ENCODE measurements around the gene PCDH9.

PCDH9 gene

GRCh38 chr13:66410314-66410713 is 819.8 kb downstream of the PCDH9 start:
- DNase-seq: no peak

DNA sequence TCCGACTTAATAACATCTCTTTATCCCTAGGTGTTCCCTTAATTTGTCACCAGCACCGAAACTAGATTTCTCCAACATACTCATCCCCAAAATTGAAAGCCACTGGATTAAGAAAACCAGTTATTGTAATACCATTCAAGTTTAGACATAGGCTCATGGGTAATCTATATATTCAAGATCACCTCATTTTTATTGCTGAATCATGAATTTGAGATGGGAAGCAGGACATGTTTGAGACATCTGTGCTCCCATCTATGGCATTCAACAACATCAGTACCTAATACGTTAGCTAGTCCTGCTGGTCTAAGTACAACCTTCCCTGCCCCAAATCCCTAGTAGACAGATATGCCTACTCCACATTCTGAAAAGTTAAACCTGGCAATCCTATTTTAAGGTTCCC is 820.6 kb downstream of the PCDH9 start:
- DNase-seq: no peak

DNA sequence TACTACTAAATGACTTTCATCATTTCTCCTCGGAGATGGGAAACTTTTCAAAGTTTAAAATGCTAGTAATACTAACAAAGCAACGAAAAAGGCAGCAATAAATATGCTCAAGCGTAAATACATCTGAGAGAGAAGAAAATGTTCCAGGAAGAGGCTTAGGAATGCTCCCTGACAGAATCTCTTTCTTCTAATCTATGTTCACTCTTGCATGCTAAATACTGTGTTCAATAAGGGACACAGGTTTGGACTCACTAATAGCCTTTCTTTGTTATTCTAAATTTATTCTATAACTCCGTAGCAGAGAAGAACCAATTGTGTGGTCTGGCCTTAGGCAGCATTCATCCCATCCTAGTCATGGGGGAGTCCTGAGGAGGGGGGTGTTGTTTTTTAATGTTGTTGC is 823.0 kb downstream of the PCDH9 start:
- no peak for DNase-seq

DNA sequence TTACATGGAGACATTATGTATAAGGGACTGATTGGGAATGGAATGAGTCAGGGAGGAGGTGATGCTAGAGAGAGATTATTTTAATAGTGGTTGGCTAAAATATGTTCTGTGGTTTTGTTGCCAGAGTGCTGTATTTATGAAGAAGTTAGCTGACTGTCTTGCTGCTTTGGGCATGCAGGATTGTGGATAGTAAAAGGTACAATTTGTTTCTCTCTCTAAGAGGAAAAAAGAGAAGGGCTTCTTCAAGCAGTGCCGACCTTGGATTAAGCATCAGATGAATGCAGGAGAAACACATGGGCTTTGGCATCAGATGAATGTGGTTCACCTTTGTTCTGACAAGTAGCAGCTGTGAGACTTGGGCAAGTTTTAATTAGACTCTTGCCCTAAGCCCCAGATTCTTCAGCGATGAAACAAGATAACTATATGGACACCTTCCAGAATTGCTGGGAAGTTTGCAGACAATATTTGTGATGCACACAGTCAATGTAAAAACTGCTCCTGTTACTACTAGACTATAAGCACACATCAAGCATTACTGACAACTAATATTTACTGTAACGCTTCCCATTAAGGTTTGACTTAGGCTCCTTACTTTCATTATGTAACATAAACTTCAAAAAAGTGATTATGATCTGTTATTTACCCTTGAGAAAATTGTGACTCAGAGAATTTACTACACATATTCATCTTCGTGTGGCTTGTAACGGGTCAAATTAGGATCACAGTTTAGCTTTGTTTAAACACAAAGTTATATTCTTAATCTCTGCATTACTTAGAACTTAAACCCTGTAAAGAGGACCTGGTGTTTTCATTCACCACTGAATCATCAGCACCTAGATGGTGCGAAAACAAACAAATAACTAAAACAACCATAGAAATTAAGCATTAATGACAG is 824.0 kb downstream of the PCDH9 start:
- DNase-seq: no peak

DNA sequence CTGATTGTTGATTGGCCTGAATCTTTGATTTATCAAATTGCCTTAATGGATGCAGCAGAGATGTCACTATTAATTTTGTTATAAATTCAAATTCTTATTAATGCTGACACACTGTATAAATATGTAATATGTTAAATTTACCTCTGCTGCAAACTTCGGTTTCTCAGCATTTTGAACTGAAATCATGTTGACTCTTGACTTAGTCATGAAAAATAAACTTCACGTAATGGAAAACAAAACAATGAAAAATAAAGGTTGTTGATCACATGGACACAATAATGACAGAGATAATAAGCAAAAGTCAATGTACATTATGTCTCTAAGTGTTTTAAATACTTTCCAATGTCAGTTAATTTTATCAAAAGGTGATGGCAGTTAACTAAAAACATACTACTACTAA is 827.6 kb downstream of the PCDH9 start:
- DNase-seq: no peak

GRCh38 chr13:66402066-66402465 is 828.1 kb downstream of the PCDH9 start:
- no peak for DNase-seq

- DNase-seq: no peak
These were observed 829.8 kb downstream of the PCDH9 start for GRCh38 chr13:66400292-66400691.

GRCh38 chr13:66399873-66400272 is 830.3 kb downstream of the PCDH9 start:
- no peak for DNase-seq

DNA sequence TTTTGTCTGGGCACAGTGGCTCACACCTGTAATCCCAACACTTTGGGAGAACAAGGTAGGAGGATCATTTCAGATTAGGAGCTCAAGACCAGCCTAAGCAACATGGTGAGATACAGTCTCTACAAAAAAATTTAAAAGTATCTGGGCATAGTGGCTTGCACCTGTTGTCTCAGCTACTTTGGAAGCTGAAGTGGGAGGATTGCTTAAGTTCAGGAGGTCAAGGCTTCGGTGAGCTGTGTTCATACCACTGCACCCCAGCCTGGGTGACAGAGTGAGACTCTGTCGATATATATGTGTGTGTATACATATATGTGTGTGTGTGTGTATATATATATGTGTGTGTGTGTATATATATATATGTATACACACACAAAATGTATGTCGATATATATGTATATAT is 833.0 kb downstream of the PCDH9 start:
- DNase-seq: no peak

DNA sequence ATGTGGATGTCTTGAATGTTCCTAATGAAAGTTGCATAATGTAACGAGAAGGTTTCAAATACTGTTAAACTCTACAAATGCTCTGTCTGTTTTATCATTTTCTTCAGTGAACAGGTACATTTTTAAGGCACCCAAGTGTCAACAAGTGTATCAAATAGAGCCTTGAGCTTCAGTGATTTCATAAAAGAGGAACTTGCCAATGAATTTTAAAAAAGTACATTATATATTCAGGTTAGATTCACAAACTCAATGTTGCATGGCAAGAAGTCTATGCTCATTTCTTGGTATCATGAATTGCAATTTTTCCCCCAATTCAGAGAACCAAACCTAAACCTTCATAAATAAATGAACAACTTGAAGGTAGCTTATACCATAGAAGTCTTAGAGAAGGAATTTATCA is 838.8 kb downstream of the PCDH9 start:
- no peak for DNase-seq

DNA sequence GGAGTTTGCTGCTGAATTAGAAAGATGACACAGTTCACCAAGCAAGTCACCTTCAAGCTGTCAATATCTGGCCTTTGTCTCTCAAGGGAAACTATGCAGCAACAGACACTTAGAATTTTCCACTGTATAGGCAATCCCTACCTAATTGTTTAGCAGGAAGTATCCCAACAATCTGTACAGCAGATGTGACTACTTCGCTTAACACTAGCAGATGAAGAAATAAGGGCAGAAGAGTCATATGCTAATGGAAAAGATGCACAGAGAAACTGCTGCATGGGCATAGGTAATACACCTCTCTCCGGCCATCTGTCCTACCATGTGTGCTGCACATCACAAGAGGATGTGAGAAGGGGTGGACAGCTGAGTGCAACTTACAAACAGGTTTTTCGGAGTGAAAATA is 851.2 kb downstream of the PCDH9 start:
- DNase-seq: no peak

DNA sequence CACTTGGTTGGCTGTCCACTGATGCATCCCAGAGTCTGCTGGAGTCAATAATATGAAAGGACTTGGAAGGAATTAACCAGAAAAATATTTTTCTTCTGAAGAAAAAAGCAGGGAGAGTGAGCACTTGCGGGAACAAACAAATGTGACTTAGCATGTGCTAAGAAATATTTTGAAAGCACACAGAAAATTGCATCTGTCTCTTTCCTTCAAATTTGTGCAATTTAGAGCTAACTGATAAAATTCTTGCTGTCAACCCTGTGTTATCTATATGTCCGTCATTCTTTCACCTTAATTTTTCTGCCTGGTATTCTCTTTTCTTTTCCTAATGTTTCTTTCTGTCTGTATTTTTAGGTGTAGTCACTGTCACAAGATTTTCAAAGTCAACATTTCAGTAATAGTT is 852.6 kb downstream of the PCDH9 start:
- DNase-seq: no peak

DNA sequence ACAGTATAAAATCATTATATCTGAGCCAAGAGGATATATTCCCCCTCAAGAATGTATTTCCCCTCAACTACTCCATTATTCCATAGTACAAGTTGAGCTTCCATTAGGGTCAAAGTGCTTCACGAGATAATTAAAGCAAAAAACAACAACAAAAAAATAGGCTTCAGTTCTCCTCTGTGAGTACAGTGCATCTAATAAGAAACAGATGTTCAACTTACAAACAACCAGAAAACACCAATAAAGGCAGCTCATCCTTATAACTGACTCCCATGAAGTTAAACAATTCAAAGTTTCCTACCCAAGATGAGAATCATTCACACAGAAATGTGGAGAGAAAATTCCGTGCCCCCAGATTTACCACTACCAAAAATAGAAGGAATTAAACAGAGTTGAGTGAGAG is 854.4 kb downstream of the PCDH9 start:
- DNase-seq: no peak

GRCh38 chr13:66369666-66370065 is 860.5 kb downstream of the PCDH9 start:
- DNase-seq: no peak

GRCh38 chr13:66367356-66367755 is 862.8 kb downstream of the PCDH9 start:
- DNase-seq: no peak

DNA sequence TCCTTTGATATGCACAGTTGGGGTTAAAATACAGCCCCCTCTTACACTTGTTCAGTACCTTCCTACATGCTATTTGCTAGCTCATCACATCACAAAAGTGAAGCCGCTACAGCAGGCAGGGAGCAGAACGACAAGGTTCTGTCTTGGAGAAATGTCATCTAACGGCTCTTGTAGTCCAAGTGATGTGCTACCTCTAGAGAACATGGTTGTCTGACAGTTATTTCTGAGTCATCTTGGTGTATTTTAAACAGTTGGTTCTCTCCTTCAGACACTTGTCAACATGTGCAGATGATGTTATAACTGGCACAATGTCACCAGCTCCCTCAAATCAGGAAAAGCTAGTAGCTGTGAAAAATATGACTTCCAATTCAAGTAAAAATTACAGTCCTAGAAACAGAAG is 865.0 kb downstream of the PCDH9 start:
- no peak for DNase-seq

GRCh38 chr13:66364346-66364745 is 865.8 kb downstream of the PCDH9 start:
- no peak for DNase-seq

- no peak for DNase-seq
These were observed 867.7 kb downstream of the PCDH9 start for GRCh38 chr13:66362485-66362884.

- DNase-seq: no peak
These were observed 870.1 kb downstream of the PCDH9 start for GRCh38 chr13:66359910-66360552.

DNA sequence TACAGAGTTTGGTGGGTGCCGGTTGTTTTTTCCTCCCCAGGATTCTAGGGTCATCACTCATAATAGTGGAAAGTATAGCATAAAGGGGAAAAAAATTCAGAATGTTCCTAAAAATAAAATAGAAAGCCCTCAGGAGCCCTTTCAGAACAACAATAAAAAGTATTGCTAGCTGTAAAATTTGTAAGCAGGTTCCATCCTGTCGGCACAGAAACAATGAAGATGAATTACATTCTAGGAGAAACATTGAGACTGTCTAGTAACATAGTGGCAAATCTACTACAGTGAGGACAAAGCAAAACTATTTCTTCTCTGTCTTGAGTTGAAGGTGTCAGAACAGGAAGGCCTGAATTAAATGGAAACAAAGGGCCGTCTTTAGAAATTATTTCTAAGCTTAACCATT is 870.7 kb downstream of the PCDH9 start:
- DNase-seq: no peak

DNA sequence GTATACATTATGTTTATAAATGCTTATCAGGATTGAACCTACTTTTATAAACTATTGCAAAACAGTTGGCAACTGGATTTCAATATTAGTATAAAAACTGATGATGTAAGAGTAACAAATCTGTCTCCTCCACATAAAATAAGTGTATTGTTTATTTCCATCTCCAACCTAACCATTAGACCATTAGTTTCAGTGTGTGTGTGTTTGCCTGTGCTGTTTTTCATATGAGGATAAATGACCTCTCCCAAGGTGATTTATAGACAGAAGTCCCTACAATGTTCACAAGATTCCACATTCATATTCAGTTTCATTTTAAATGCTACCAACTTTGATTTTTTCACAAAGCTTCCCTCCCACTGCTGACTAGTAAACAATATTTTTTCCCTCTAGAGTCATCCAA is 871.6 kb downstream of the PCDH9 start:
- DNase-seq: no peak

DNA sequence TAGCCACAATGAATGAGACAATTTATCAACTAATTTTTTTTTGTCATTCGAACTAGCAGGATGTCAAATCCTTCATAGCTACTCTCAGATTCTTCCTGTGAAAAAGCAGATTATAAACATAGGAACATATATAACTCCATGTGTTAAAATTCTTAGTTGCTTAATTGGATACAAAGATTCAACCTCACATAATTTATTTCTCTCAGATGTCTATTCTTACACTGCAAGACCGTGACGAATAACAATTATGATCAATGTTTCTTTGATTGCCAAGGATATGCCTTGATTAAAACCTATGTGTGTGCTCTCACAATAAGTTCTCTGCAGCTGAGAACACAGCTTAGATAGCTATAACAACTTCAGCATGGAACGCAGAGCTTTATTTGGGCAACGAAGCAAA is 872.7 kb downstream of the PCDH9 start:
- DNase-seq: no peak

DNA sequence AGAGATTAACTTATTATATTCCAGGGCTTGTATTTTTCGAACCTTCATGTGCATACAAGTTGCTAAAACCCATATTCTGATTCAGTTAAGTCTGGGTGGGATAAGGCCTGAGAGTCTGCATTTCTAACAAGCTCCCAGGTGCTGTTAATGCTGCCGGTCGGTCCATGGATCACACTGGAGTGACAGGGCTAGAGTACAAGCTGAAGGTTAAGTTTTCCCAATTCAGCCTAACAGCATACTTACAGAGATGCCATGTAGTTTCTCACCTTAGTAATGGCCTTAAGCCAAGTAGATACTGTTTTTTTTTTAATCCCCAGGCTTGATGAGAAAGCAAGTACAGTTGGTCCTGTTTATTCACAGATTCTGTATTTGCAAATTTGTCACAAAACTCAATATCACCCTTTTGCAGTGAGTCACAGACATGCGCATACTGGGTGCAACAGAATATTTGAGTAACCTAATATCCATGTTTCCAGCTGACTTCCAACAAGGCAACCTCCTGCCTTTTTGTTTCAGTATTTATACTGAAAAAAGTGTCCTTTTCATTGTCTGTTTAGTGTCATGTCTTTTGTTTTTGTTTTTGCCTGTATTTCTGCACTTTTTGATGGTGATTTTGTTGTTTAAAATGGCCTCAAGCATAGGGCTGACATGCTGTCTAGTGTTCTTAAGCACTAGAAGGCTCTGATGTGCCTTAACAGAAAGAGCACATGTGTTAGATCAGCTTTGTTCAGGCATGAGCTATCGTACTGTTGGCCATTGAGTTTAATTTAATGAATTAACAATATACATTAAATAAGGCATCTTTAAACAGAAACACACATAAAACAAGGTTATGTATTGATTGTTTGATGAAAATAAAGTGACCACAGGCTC is 875.0 kb downstream of the PCDH9 start:
- DNase-seq: no peak

GRCh38 chr13:66353664-66354063 is 876.5 kb downstream of the PCDH9 start:
- DNase-seq: no peak

All from RPMI8226 (cell line).